GM18867 (cell line): ENCODE results near the gene OTP.

Source experiments
- ATAC-seq: cut with Tn5 transposase; IDR thresholded peaks from one replicate; pipeline ENCODE4 v1.9.1; 2021; ENCODE audit warnings: mild to moderate bottlenecking, moderate library complexity; ENCODE audit not compliant: unreplicated experiment

Gene OTP

GRCh38 chr5:77640589-77641396 is 2.3 kb upstream of the OTP start:
- no peak for ATAC-seq

GRCh38 chr5:77638763-77639671 is 504 bp upstream of the OTP start:
- ATAC-seq, result no peak

- no peak for ATAC-seq
Observed at GRCh38 chr5:77637170-77637997, 1.1 kb downstream of the OTP start.

- no peak for ATAC-seq
Observed at GRCh38 chr5:77636641-77637169, 1.8 kb downstream of the OTP start.

GRCh38 chr5:77635917-77636640 is 2.4 kb downstream of the OTP start:
- no peak for ATAC-seq

- no peak for ATAC-seq
Observed at GRCh38 chr5:77635067-77635916, 3.2 kb downstream of the OTP start.

GRCh38 chr5:77633709-77634108 is 4.8 kb downstream of the OTP start:
- ATAC-seq, result no peak

GRCh38 chr5:77633207-77633675 is 5.3 kb downstream of the OTP start:
- no peak for ATAC-seq

GRCh38 chr5:77632526-77633206 is 5.8 kb downstream of the OTP start:
- no peak for ATAC-seq

- ATAC-seq, result peak; percentile 95
Observed at GRCh38 chr5:77630114-77630680, 8.3 kb downstream of the OTP start.

- ATAC-seq, result peak; percentile 1
Observed at GRCh38 chr5:77629509-77630113, 8.9 kb downstream of the OTP start.

GRCh38 chr5:77628840-77629508 is 9.5 kb downstream of the OTP start:
- no peak for ATAC-seq

GRCh38 chr5:77627869-77628674 is 10.4 kb downstream of the OTP start:
- ATAC-seq, result no peak

- no peak for ATAC-seq
Observed at GRCh38 chr5:77623203-77623740, 15.2 kb downstream of the OTP start.

GRCh38 chr5:77621440-77621839 is 17.1 kb downstream of the OTP start:
- no peak for ATAC-seq

GRCh38 chr5:77620405-77620804 is 18.1 kb downstream of the OTP start:
- ATAC-seq, result no peak
